K562 (cell line): ENCODE data around the gene SMYD1. TPM values are rescaled to one million over a fixed set of nuclear protein-coding genes. Genes with fewer than 3 reads are reported as not detected.

Experiments used
- ATAC-seq: fragments of 200-7000 bp; cut with Tn5 transposase; 3 replicates; pipeline ENCODE4 v1.9.1; 2020; ENCODE audit warnings: moderate library complexity
- BruUV-seq: library from RNA; stranded (reverse); fragments of 400-500 nt; replicated peaks from 2 replicates; lab custom pipeline; 2021; lab: Mats Ljungman, UMichigan
- CTCF ChIA-PET: fragments of 300-600 bp; formaldehyde crosslinking; extraction: SDS; loops from one replicate; lab custom pipeline; 2021; ENCODE audit warnings: low intra/inter-chr PET ratio; lab: Yijun Ruan, JAX
- POLR2A ChIA-PET: fragments of 300-600, 350-650 bp; sonication (Branson Sonifier 250); formaldehyde crosslinking; extraction: SDS; loops from one replicate; lab custom pipeline; 2021; ENCODE audit warnings: antibody characterized with exemption, inconsistent platforms; lab: Yijun Ruan, JAX
- DNase-seq, 4 experiments: peaks; one replicate each; pipeline versions ENCODE4 v3.0.0 to v3.0.0-alpha.2; 2011 to 2018; ENCODE audit warnings: low spot score in 3 of 4, mixed read lengths in 3 of 4; ENCODE audit errors: extremely low read depth in 1 of 4
- FAIRE-seq: peaks from 2 replicates; lab custom pipeline; 2011; peaks lifted over from hg19 to GRCh38; lab: Jason Lieb, UNC
- H2AFZ ChIP-seq: 2 replicates; pipeline ENCODE4 v1.6.0; 2011; ENCODE audit warnings: low read depth, low read length, control low read depth, inconsistent platforms
- H3K27ac ChIP-seq: fragments of 200-600 bp; 3 replicates; pipeline ENCODE4 v1.8.0; 2011; ENCODE audit warnings: low read depth, mild to moderate bottlenecking, control low read depth, inconsistent platforms, low read length, moderate library complexity, mixed read lengths; ENCODE audit errors: extremely low read depth
- H3K27me3 ChIP-seq, 2 experiments: fragments of 300-600 bp in 1 of 2; 2 replicates in 1 of 2; 3 replicates in 1 of 2; pipeline versions ENCODE4 v1.6.0 to v1.8.0; 2011; ENCODE audit warnings: inconsistent platforms in 2 of 2, low read length in 2 of 2, mild to moderate bottlenecking in 1 of 2, mixed read lengths in 1 of 2, moderate library complexity in 1 of 2; ENCODE audit not compliant: control insufficient read depth in 2 of 2, insufficient read depth in 2 of 2
- H3K36me3 ChIP-seq: fragments of 300-600 bp; 3 replicates; pipeline ENCODE4 v1.8.0; 2011; ENCODE audit warnings: mild to moderate bottlenecking, low read length, inconsistent platforms; ENCODE audit not compliant: control insufficient read depth, insufficient read depth
- H3K4me1 ChIP-seq, 2 experiments: fragments of 200-600 bp in 1 of 2; replicated peaks in 1 of 2; 2 replicates in 1 of 2; 3 replicates in 1 of 2; pipeline versions ENCODE4 v1.5.1 to v1.8.0; 2011; ENCODE audit warnings: inconsistent platforms in 2 of 2, low read length in 2 of 2, mild to moderate bottlenecking in 1 of 2, mixed read lengths in 1 of 2, moderate library complexity in 1 of 2; ENCODE audit not compliant: control insufficient read depth in 2 of 2, insufficient read depth in 2 of 2
- H3K4me2 ChIP-seq: 2 replicates; pipeline ENCODE4 v1.6.1; 2011; ENCODE audit warnings: low read length, control low read depth, inconsistent platforms, mixed read lengths; ENCODE audit not compliant: insufficient read depth
- H3K4me3 ChIP-seq: fragments of 200-600 bp; sonication (generic), shearing (Covaris generic); 2 replicates; pipeline ENCODE4 v1.5.1; 2016; ENCODE audit warnings: control low read depth, inconsistent platforms
- H3K79me2 ChIP-seq: fragments of 200-600 bp; 3 replicates; pipeline ENCODE4 v1.8.0; 2011; ENCODE audit warnings: low read length, inconsistent platforms; ENCODE audit not compliant: control insufficient read depth, insufficient read depth
- H3K9ac ChIP-seq, 2 experiments: 2 replicates each; pipeline versions ENCODE4 v1.6.0 to v1.6.1; 2011; ENCODE audit warnings: low read depth in 2 of 2, low read length in 2 of 2, control low read depth in 1 of 2, inconsistent platforms in 1 of 2, mild to moderate bottlenecking in 1 of 2, mixed read lengths in 1 of 2; ENCODE audit not compliant: insufficient read depth in 1 of 2
- H3K9me1 ChIP-seq: one replicate; pipeline ENCODE4 v1.6.0; 2011; ENCODE audit warnings: inconsistent platforms, mild to moderate bottlenecking, low read length, moderate library complexity; ENCODE audit not compliant: control insufficient read depth, insufficient read depth
- H3K9me3 ChIP-seq: replicated peaks from 2 replicates; pipeline ENCODE4 v1.5.1; 2011; ENCODE audit warnings: low read depth, low read length, inconsistent platforms; ENCODE audit not compliant: control insufficient read depth, insufficient read depth
- H4K20me1 ChIP-seq: replicated peaks from 2 replicates; pipeline ENCODE4 v1.6.1; 2011; ENCODE audit warnings: low read length, inconsistent platforms, mixed read lengths; ENCODE audit not compliant: control insufficient read depth, insufficient read depth
- BHLHE40 ChIP-seq: IDR thresholded peaks from 2 replicates; pipeline ENCODE4 v1.6.1; 2011; ENCODE audit warnings: low read length, improper control_type of control experiment
- CBX5 ChIP-seq: IDR thresholded peaks from 2 replicates; pipeline ENCODE4 v1.6.1; 2014; ENCODE audit warnings: low read depth, borderline replicate concordance
- IRF2 ChIP-seq: sonication (generic); formaldehyde crosslinking; IDR thresholded peaks from 2 replicates; pipeline ENCODE4 v1.8.1; 2022; ENCODE audit warnings: mild to moderate bottlenecking, missing genetic modification reagents
- MNT ChIP-seq, 2 experiments: fragments of 450-650 bp; conservative IDR thresholded peaks; 2 replicates each; pipeline ENCODE4 v1.6.1; 2017; ENCODE audit warnings: mild to moderate bottlenecking in 2 of 2, moderate library complexity in 2 of 2
- NR1H2 ChIP-seq: sonication (generic); formaldehyde crosslinking; IDR thresholded peaks from 2 replicates; pipeline ENCODE4 v1.4.0; 2020; ENCODE audit warnings: mild to moderate bottlenecking, missing genetic modification reagents
- SMAD3 ChIP-seq: fragments of 450-650 bp; formaldehyde crosslinking; conservative IDR thresholded peaks from 2 replicates; pipeline ENCODE4 v1.4.0; 2020; ENCODE audit warnings: mild to moderate bottlenecking
- SP1 ChIP-seq: sonication (generic); formaldehyde crosslinking; IDR thresholded peaks from 2 replicates; pipeline ENCODE4 v1.8.1; 2022; ENCODE audit warnings: mild to moderate bottlenecking, missing genetic modification reagents
- THRAP3 ChIP-seq: fragments of 450-650 bp; IDR thresholded peaks from 2 replicates; pipeline ENCODE4 v1.6.1; 2016; ENCODE audit warnings: mild to moderate bottlenecking, inconsistent platforms, borderline replicate concordance
- VEZF1 ChIP-seq: fragments of 200-800 bp; sonication (Bioruptor generic); IDR thresholded peaks from 2 replicates; pipeline ENCODE4 v1.6.1; 2017; ENCODE audit warnings: missing genetic modification characterization, missing compliant biosample characterization
- ZBTB8A ChIP-seq: fragments of 450-650 bp; IDR thresholded peaks from 2 replicates; pipeline ENCODE4 v1.6.1; 2018; ENCODE audit warnings: mild to moderate bottlenecking, moderate library complexity; ENCODE audit not compliant: partially characterized antibody
- ZNF699 ChIP-seq: fragments of 250-450 bp; sonication (Bioruptor Pico); IDR thresholded peaks from 2 replicates; pipeline ENCODE4 v1.8.0; 2021; ENCODE audit warnings: mild to moderate bottlenecking, moderate library complexity; ENCODE audit not compliant: insufficient replicate concordance
- ZNF780A ChIP-seq: fragments of 250-450 bp; sonication (Bioruptor Pico); IDR thresholded peaks from 2 replicates; pipeline ENCODE4 v1.5.0; 2021; ENCODE audit warnings: mild to moderate bottlenecking
- WGBS: fragments of 100-300 bp; shearing (Covaris generic); methylation state at CpG from one replicate; pipeline ENCODE4 v1.1.6; 2016; ENCODE audit warnings: low coverage, mixed read lengths; ENCODE audit not compliant: insufficient coverage; ENCODE audit errors: missing lambda C conversion rate; 5-methylcytosine and 5-hydroxymethylcytosine counted together
- in situ Hi-C: fragments of 300-500 bp; cut with MboI; formaldehyde crosslinking; loops from 4 replicates; pipeline ENCODE4 v1.15.0; 2018; ENCODE audit warnings: inconsistent platforms, mixed read lengths
- intact Hi-C: fragments of 100-400 bp; cut with micrococcal nuclease; formaldehyde crosslinking; loops from 2 replicates; pipeline ENCODE4 v1.14.2; 2022
- polyA plus RNA-seq, 8 experiments: library from polyadenylated mRNA; depleted of rRNA in 4 of 8; stranded (reverse) in 5 of 8; unstranded in 3 of 8; fragments of >200 nt; fragmentation: Nextera tagmentation in 2 of 8; fragmentation: Illumina TruSeq in 1 of 8; extraction: Ambion mirVana in 2 of 8; extraction: Trizol in 1 of 8; gene quantifications; 2 replicates each; pipeline versions ENCODE4 v1.2.1 to v1.2.3, GENCODE V29; 2011 to 2014; ENCODE audit warnings: inconsistent platforms in 1 of 8, missing spikeins in 1 of 8
- total RNA-seq, 7 experiments: library from RNA; depleted of rRNA in 6 of 7; stranded (reverse); fragments of >200 nt in 6 of 7; fragmentation: Illumina TruSeq in 2 of 7; extraction: Trizol in 2 of 7; gene quantifications; 2 replicates each; pipeline versions ENCODE4 v1.2.1 to v1.2.3, GENCODE V29; 2011 to 2021; ENCODE audit warnings: low replicate concordance in 1 of 7
- TF ChIP-seq, protein P1 (sequence below): sonication (generic); formaldehyde crosslinking; IDR thresholded peaks from 2 replicates; pipeline ENCODE4 v1.8.1; 2023; ENCODE audit warnings: missing genetic modification reagents, mild to moderate bottlenecking, borderline replicate concordance

SMYD1 gene
- total and polyA plus RNA-seq, 9 of the 15 experiments (the other 6 are each of a cell fraction or from before 2014, with no cell fraction given): not detected

GRCh38 chr2:88095022-88095421, 27.4 kb downstream of the SMYD1 start:
- no peaks in the 10 kb centered on the region; a peak in 2 of 5 replicates for H3K27me3 ChIP-seq
- no peak overlapping the region for H3K4me3 ChIP-seq
- no peak overlapping the region for H3K9ac ChIP-seq
- H3K4me1 ChIP-seq: peaks cover 4 to 16% of the 10 kb centered on the region in 2 experiments; a peak in 3 of 5 replicates
- no peaks in the 10 kb centered on the region for H3K79me2 ChIP-seq
- no peak overlapping the region for H3K27ac ChIP-seq
- POLR2A ChIA-PET: no interaction called here
- H3K9me3 ChIP-seq: no peaks in the 10 kb centered on the region
- no peak overlapping the region for H2AFZ ChIP-seq
- H4K20me1 ChIP-seq: no peaks in the 10 kb centered on the region
- H3K36me3 ChIP-seq: no peaks in the 10 kb centered on the region
- intact Hi-C loops (no loop called here), in situ Hi-C loops (no loop called here)
- no peak for ATAC-seq
- TF ChIP-seq ZNF699 (no peak), IRF2 (CRISPR knock-in tag) (no peak), MNT (conservative IDR thresholded peaks at IDR 0.05) (no peak), NR1H2 (CRISPR knock-in tag) (no peak), VEZF1 (CRISPR knock-in tag) (no peak), BHLHE40 (no peak), CBX5 (no peak), ZNF780A (CRISPR knock-in tag) (no peak), SMAD3 (CRISPR knock-in tag) (no peak), ZBTB8A (no peak), SP1 (no peak), THRAP3 (no peak)
- TF ChIP-seq, protein P1, sequence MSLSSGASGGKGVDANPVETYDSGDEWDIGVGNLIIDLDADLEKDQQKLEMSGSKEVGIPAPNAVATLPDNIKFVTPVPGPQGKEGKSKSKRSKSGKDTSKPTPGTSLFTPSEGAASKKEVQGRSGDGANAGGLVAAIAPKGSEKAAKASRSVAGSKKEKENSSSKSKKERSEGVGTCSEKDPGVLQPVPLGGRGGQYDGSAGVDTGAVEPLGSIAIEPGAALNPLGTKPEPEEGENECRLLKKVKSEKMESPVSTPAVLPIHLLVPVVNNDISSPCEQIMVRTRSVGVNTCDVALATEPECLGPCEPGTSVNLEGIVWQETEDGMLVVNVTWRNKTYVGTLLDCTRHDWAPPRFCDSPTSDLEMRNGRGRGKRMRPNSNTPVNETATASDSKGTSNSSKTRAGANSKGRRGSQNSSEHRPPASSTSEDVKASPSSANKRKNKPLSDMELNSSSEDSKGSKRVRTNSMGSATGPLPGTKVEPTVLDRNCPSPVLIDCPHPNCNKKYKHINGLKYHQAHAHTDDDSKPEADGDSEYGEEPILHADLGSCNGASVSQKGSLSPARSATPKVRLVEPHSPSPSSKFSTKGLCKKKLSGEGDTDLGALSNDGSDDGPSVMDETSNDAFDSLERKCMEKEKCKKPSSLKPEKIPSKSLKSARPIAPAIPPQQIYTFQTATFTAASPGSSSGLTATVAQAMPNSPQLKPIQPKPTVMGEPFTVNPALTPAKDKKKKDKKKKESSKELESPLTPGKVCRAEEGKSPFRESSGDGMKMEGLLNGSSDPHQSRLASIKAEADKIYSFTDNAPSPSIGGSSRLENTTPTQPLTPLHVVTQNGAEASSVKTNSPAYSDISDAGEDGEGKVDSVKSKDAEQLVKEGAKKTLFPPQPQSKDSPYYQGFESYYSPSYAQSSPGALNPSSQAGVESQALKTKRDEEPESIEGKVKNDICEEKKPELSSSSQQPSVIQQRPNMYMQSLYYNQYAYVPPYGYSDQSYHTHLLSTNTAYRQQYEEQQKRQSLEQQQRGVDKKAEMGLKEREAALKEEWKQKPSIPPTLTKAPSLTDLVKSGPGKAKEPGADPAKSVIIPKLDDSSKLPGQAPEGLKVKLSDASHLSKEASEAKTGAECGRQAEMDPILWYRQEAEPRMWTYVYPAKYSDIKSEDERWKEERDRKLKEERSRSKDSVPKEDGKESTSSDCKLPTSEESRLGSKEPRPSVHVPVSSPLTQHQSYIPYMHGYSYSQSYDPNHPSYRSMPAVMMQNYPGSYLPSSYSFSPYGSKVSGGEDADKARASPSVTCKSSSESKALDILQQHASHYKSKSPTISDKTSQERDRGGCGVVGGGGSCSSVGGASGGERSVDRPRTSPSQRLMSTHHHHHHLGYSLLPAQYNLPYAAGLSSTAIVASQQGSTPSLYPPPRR (CRISPR knock-in tag): no peak
- 5% methylated on average over 3 of the region's 3 CpGs for WGBS
- FAIRE-seq: no peak
- no TSS peak for BruUV-seq
- H3K4me2 ChIP-seq: no peak overlapping the region
- CTCF ChIA-PET: no interaction called here
- no peak for DNase-seq
- no peaks in the 10 kb centered on the region for H3K9me1 ChIP-seq
